EL (cell line): ENCODE measurements around the gene ATXN1.
A peak's percentile ranks its signal among the peaks of the same experiment; 100 is the strongest.

Experiments
- DNase-seq: peaks from one replicate; pipeline ENCODE4 v3.0.0-alpha.2; 2016

ATXN1 gene

DNA sequence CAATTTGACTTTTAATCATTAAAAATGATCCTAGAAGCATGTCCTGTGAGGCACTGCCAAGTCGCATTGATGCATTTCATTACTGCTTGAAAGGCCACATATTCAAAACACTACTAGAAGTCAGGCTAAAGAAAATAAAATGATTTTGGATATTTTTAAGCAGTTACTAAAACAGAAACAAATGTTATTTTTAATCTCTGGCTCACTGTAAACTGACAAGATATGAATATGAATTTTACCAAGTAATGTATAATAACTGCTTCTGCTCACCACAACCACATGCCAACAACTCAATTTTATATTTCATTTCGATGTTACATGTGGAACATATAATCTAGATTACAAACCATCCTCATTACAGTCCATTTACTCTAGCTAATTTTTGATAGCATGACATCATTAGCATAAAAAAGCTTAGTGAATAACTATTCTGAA, 90.6 kb downstream of the ATXN1 start:
- DNase-seq: no peak

- no peak for DNase-seq
These were observed 91.1 kb downstream of the ATXN1 start for GRCh38 chr6:16670183-16670582.

GRCh38 chr6:16669227-16669626, 92.0 kb downstream of the ATXN1 start:
- DNase-seq: peak; percentile 6

DNA sequence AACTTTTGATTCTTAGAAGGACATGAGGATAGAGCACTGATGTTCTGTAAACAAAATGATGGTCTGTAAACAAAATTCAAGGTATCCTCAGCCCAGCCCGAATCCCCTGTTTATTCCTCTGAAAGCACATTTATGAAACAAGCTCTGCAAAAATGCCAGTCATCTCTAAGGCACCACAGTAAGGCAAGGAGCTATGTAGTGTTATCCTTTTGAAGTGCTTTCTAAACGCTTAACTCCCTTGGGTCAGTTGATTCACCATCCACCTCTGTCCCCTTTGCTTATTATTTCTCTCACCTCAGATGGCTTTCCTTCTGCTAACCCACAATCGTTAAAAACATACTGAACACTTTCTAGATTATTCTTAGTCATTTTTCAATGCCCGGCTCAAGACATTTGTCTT, 93.8 kb downstream of the ATXN1 start:
- no peak for DNase-seq

- DNase-seq: no peak
These were observed 95.3 kb downstream of the ATXN1 start for GRCh38 chr6:16665992-16666391.

DNA sequence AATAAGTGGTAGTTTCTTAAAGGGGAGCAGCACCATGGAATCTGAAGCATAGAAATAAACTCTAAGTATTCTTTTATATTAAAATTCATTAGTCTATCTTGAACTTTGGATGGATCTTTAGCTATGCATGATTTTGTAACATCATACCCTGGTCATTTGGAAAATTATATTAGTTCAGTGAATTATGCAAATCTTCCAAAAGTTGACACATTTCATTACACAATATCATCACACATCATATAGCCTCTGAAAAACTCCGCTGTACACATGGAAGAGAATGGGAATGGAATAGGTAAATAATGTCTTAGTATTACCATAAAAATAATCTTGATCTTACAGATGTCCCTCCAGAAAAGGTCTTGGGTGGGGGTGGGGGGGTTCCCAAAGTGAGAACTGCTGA, 96.1 kb downstream of the ATXN1 start:
- DNase-seq: no peak

DNA sequence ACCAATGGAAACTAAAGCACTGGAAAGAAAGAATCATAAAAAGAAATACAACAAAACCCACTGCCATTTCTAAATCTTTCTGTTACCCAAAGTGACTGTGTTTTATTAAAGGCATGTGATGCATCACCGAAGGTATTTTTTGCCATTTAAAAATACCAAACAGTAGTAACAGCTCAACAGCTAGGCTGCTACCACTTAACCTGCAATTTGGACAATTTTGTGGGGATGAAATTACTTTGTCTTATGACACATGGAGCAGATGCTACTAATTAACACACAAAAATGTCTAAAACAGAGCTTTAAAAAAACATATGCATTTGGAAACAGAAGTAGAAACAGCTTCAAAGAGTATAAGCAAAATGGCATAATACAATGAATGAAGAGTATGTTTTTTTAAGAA, 97.4 kb downstream of the ATXN1 start:
- no peak for DNase-seq

- DNase-seq: no peak
These were observed 101.1 kb downstream of the ATXN1 start for GRCh38 chr6:16660157-16660497.

DNA sequence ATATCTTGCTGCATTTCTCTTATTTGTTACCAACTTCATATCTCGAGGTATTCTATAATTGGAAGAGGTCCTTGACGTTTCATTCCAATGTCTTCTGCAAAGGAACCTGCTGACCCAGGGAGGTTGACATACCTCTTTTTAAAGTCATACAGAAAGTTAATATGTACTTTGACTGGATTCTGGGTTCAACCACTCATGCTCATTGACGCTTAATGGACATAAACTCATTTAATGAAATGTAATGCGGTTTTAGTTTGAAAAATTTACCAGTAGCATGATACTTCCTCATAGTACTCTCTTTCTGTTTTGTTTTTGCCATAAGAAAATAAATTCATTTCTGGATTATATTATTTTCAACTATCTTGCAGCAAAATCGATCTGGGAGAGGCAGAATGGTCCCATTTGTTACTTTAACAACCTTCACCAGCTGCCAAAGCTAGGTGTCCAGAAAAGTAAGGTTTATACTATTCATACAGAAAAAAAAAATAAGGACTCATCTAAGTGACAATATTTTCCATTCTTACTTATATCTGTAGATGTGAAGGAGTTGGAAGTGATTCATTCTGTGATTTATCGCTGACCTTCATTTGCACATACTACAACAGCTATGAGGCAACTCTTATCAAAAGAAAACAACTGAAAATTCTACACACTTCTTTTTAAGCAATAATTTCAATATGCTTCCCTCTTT, 101.6 kb downstream of the ATXN1 start:
- no peak for DNase-seq

- no peak for DNase-seq
These were observed 102.8 kb downstream of the ATXN1 start for GRCh38 chr6:16658348-16659034.

DNA sequence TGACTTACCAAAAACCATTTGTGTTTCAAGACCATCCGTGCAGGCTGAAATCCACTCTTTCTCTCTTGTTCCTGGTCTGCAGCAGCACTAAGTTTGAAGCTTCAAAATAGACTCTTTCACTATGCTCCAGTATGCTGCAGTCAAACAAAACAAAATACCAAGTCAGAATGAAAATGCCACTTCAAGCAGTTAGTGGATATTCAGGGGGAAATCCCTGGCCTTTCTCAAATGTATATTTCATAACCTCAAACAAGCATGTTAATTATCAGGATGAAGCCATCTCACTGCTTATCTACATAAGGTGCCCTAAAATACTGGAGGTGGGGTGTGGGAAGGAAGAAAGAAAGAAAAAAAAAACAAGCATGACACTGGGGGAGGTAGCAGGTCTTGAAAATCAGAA, 103.5 kb downstream of the ATXN1 start:
- no peak for DNase-seq

DNA sequence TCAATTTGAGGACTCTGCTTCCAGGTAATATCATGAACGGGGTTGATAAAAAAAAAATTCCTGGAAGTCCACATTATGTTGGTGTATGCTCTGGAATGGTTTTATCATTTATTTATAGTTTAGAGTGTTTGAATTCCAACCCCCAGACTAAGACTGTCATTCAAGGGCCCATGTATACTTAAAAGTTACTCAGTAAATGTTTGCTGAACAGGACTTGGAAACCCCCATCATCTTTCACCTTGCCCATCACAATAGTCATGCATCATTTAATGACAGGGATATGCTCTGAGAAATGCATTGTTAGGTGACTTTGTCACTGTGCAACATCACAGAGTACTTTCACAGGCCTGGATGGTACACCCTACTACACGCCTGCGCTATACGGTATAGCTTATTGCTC, 104.8 kb downstream of the ATXN1 start:
- DNase-seq: no peak

DNA sequence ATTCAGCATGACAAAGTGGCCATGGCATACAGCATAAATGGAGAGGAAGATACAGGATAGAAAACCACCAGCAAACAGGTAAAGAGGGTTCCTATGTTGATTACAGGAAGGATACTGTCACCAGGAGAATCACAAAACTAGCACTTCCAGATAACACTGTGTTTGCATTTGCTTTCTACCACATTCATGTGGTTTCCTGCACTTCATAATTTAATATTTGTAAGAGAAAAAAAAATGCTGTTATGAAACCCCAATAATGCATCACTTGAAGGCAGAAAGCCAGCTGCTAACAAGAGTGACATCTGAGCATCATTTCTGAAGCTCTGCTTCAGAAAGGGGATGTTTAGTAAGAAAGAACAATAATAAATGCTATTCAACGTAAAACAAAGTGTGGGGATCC, 106.6 kb downstream of the ATXN1 start:
- no peak for DNase-seq

- no peak for DNase-seq
These were observed 108.0 kb downstream of the ATXN1 start for GRCh38 chr6:16653226-16653625.

DNA sequence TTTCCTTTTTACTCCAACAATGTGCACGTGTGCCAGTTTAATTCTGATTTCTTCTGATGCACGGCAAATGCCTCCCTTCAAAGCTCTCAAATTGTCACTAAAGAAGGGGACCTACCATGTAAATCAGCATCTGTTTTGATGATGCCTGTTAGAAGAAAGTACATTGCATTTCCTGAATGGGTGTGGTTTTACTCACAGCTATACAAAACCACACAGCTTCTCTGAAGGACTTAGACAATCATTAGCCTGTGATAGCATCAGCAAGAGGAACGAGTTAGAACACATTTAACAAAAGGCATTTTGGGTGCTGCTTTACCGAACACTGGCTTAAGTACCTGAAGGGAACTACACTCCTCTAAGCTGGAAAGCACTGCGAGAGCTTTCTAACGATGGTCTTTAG, 109.4 kb downstream of the ATXN1 start:
- no peak for DNase-seq

DNA sequence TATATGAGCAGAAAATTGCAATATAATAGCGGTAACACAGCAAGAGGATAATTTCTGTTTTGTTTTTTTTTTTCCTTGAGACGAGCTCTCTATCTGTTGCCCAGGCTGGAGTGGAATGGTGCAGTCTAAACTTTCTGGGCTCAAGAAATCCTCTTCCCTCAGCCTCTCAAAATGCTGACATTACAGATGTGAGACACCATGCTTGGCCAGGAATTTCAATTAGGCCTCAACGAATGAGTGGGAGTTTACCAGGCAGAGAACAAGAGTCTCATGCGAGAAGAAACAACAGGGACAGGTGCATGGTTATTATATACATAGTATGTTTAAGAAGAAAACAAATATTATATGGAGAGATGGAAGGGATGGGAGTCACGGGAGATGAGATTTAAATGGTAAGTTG, 111.4 kb downstream of the ATXN1 start:
- no peak for DNase-seq

- no peak for DNase-seq
These were observed 112.0 kb downstream of the ATXN1 start for GRCh38 chr6:16649241-16649640.

DNA sequence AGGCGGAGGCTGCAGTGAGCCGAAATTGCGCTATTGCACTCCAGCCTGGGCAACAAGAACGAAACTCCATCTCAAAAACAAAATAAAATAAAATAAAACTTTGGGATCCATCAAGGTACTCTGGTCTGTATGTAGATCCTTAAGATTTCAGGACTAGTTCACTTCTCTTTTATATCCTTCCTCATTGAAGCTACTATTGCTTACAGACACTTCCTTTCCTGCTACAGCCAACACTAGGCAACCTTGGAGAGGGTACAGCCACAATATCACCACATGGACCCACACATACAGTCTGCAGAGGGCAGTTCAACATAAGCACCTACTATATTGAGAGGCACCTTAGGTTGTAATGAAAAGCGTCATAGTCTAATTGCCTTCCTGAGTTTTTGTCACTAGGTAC, 113.3 kb downstream of the ATXN1 start:
- no peak for DNase-seq

DNA sequence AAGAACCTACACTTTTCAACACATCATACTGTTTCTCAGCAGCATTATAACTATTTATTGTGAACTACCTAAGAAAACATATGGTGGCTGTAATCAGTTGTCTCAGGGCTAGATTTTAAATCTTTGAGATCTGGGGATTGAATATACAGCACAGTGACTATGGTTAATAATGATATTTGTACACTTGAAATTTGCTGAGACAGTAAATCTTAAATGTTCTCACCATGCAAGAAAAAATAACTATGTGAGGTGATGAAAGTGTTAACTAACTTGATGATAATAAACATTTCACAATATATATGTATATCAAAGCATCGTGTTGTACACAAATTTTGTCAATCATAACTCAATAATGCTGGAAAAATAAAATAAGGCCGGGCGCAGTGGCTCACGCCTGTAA, 113.8 kb downstream of the ATXN1 start:
- DNase-seq: no peak

- no peak for DNase-seq
These were observed 116.6 kb downstream of the ATXN1 start for GRCh38 chr6:16644540-16645250.

DNA sequence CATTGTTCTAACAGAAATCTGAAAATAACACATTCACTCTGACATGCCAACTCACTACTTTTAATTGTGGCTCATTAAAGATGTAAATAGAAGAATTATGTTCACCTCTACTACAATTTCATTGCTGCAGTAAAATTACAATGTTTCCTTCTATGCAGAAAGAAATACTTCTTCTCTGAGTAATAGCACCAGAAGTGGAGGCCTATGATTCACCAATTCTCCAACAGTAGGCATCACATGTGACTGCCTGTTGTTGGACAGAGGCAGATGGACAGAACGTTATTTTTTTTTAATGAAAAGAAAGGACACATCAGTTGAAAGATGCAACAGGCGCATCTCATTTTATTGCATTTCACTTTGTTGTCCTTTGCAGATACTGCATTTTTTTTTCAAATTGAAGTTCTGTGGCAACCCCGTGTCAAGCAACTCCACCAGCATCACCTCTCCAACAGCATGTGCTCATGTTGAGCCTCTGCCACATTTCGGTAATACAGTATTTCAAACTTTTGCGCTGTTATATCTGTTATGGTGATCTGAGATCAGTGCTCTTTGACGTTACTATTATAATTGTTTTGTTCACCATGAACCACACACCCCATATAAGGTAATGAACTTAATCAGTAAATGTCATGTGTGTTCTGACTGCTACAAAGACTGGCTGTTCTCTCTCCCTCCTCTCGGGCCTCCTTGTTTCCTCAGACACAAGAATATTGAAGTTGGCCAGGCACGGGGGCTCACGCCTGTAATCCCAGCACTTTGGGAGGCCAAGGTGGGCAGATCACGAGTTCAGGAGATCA, 121.4 kb downstream of the ATXN1 start:
- peak; percentile 88 for DNase-seq

GRCh38 chr6:16637635-16638034, 123.6 kb downstream of the ATXN1 start:
- DNase-seq: peak; percentile 49

- peak; percentile 81 for DNase-seq
These were observed 125.3 kb downstream of the ATXN1 start for GRCh38 chr6:16635810-16636602.
